HEK293 (cell line): ENCODE data around the gene MECR.
A peak's percentile ranks its signal among the peaks of the same experiment; 100 is the strongest.

Experiments
- CTCF ChIP-seq: fragments of 450-650 bp; formaldehyde crosslinking; IDR thresholded peaks from 2 replicates; pipeline ENCODE4 v1.5.1; 2016; ENCODE audit warnings: missing biosample characterization, missing genetic modification characterization
- REST ChIP-seq: fragments of 450-650 bp; formaldehyde crosslinking; IDR thresholded peaks from 2 replicates; pipeline ENCODE4 v1.5.1; 2016; ENCODE audit warnings: missing biosample characterization, missing genetic modification characterization
- SCRT1 ChIP-seq: fragments of 450-650 bp; formaldehyde crosslinking; IDR thresholded peaks from 2 replicates; pipeline ENCODE4 v1.5.1; 2016; ENCODE audit warnings: missing biosample characterization, missing genetic modification characterization, borderline replicate concordance
- YY1 ChIP-seq: fragments of 450-650 bp; formaldehyde crosslinking; IDR thresholded peaks from 2 replicates; pipeline ENCODE4 v1.5.1; 2018; ENCODE audit warnings: missing biosample characterization, missing genetic modification characterization
- ZNF114 ChIP-seq: fragments of 450-650 bp; formaldehyde crosslinking; IDR thresholded peaks from 2 replicates; pipeline ENCODE4 v1.5.0; 2017; ENCODE audit warnings: missing biosample characterization, missing genetic modification characterization
- ZNF121 ChIP-seq: fragments of 450-650 bp; formaldehyde crosslinking; IDR thresholded peaks from 2 replicates; pipeline ENCODE4 v1.5.1; 2016; ENCODE audit warnings: missing biosample characterization, missing genetic modification characterization
- ZNF175 ChIP-seq: fragments of 450-650 bp; formaldehyde crosslinking; IDR thresholded peaks from 2 replicates; pipeline ENCODE4 v1.5.1; 2016; ENCODE audit warnings: missing biosample characterization, missing genetic modification characterization
- ZNF221 ChIP-seq: fragments of 450-650 bp; formaldehyde crosslinking; IDR thresholded peaks from 2 replicates; pipeline ENCODE4 v1.5.1; 2017; ENCODE audit warnings: missing biosample characterization, missing genetic modification characterization, borderline replicate concordance
- ZNF350 ChIP-seq: fragments of 450-650 bp; formaldehyde crosslinking; IDR thresholded peaks from 2 replicates; pipeline ENCODE4 v1.5.0; 2017; ENCODE audit warnings: missing biosample characterization, mild to moderate bottlenecking, missing genetic modification characterization
- ZNF488 ChIP-seq: fragments of 450-650 bp; formaldehyde crosslinking; IDR thresholded peaks from 2 replicates; pipeline ENCODE4 v1.5.1; 2016; ENCODE audit warnings: missing biosample characterization, missing genetic modification characterization
- ZNF510 ChIP-seq: fragments of 450-650 bp; formaldehyde crosslinking; IDR thresholded peaks from 2 replicates; pipeline ENCODE4 v1.5.1; 2018; ENCODE audit warnings: mild to moderate bottlenecking, missing genetic modification characterization, missing biosample characterization; ENCODE audit not compliant: insufficient replicate concordance
- ZNF549 ChIP-seq: fragments of 450-650 bp; IDR thresholded peaks from 2 replicates; pipeline ENCODE4 v1.5.1; 2018; ENCODE audit warnings: missing biosample characterization, missing genetic modification characterization, mild to moderate bottlenecking, inconsistent platforms, moderate library complexity

GRCh38 chr1:29235955-29236711 is 5.4 kb upstream of the MECR start, which contains the start of gene PTPRU:
- TF ChIP-seq REST (no peak), ZNF510 (tag by site-specific recombination) (no peak), ZNF121 (tag by site-specific recombination) (no peak), CTCF (no peak), ZNF221 (tag by site-specific recombination) (no peak), ZNF175 (tag by site-specific recombination) (no peak), ZNF114 (tag by site-specific recombination) (no peak), ZNF488 (tag by site-specific recombination) (no peak), ZNF549 (tag by site-specific recombination) (no peak), ZNF350 (tag by site-specific recombination) (no peak), YY1 (tag by site-specific recombination) (peak; percentile 36; the same call in 1 of the 2 replicates), SCRT1 (no peak)
